Measurements from ENCODE around the gene SIK1. TPM values are rescaled to one million over a fixed set of nuclear protein-coding genes. Genes with fewer than 3 reads are reported as not detected.

Gene SIK1
- total RNA-seq, 2 donors from 2014 or later, result 0.14 to 17.3 TPM

GRCh38 chr21:43370091-43370658 lies 56.8 kb downstream of the SIK1 start:
- DNase-seq (ENCODE audit: low spot score), result no peak
- no peak for TF ChIP-seq CTCF (IDR thresholded peaks at IDR 0.05)
- intact Hi-C loops (cut with DNase I), result no loop called here
- no peaks in the 10 kb centered on the region for H3K9me3 ChIP-seq
- no peak overlapping the region for H3K27ac ChIP-seq
- no peaks in the 10 kb centered on the region for H3K36me3 ChIP-seq
- no peak overlapping the region for H3K4me3 ChIP-seq
- no peaks in the 10 kb centered on the region for H3K27me3 ChIP-seq (replicated peaks; ENCODE audit: insufficient read depth)
- WGBS, result 87% methylated on average over 20 of the region's 20 CpGs
- no peaks in the 10 kb centered on the region for H3K4me1 ChIP-seq (replicated peaks)

DNA sequence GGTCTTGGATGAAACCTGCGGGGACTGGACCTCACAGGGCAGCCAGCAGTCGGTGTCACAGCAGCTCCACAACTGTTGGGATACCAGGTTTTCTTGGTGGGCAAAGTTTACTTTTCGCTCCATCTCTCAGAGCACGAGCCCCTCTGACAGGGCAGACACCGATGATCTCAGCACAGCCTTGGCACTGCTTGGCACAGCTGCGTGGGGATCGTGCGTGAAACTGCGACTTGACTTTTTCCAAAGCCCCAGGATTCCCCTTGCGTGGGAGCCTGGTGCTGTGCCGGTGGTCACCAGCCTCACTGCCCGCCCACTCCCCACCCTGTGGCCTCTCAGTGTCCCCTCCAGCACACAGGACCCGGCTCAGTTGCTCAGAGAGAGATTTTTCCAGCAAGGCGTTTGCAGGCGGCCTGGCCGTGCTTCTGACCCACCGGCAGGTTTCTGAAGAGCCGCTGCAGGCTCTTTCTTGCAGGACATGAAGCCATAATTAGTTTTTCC lies 57.3 kb downstream of the SIK1 start:
- 73% methylated on average over 18 of the region's 18 CpGs for whole genome bisulfite sequencing
- Histone ChIP-seq H3K36me3 (no peaks in the 10 kb centered on the region), H3K4me3 (no peak overlapping the region), H3K9me3 (no peaks in the 10 kb centered on the region), H3K27me3 (replicated peaks; ENCODE audit: insufficient read depth) (no peaks in the 10 kb centered on the region), H3K4me1 (replicated peaks) (no peaks in the 10 kb centered on the region), H3K27ac (no peak overlapping the region)
- no peak for DNase-seq (ENCODE audit: low spot score)
- TF ChIP-seq CTCF (IDR thresholded peaks at IDR 0.05) (no peak), POLR2A (IDR thresholded peaks at IDR 0.05) (no peak), POLR2AphosphoS5 (IDR thresholded peaks at IDR 0.05) (no peak)
- intact Hi-C loops (cut with DNase I), result no loop called here

GRCh38 chr21:43369124-43369523 lies 57.8 kb downstream of the SIK1 start:
- TF ChIP-seq CTCF (IDR thresholded peaks at IDR 0.05), result no peak
- no peak for TF ChIP-seq POLR2A (IDR thresholded peaks at IDR 0.05)
- TF ChIP-seq POLR2AphosphoS5 (IDR thresholded peaks at IDR 0.05), result no peak
- WGBS, result 68% methylated on average over 14 of the region's 14 CpGs

DNA sequence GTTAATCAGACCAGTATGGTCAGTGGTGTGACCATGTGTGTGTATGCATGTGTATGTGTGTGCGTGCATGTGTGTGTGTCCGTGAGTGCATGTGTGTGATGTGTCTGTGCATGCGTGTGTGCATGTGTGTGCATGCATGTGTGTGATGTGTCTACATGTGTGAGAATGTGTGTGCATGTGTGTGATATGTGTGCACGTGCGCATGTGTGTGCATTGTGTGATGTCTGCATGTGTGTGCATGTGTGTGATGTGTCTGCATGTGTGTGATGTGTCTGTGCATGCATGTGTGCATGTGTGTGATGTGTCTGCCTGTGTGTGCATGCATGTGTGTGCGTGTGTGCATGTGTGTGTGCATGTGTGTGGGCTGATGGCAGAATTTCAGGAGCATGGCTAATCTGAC lies 58.2 kb downstream of the SIK1 start:
- Histone ChIP-seq H3K4me3 (no peak overlapping the region), H3K4me1 (replicated peaks) (no peaks in the 10 kb centered on the region), H3K27ac (no peak overlapping the region), H3K9me3 (no peaks in the 10 kb centered on the region), H3K36me3 (no peaks in the 10 kb centered on the region), H3K27me3 (replicated peaks; ENCODE audit: insufficient read depth) (no peaks in the 10 kb centered on the region)
- TF ChIP-seq POLR2A (IDR thresholded peaks at IDR 0.05) (no peak), CTCF (IDR thresholded peaks at IDR 0.05) (no peak), POLR2AphosphoS5 (IDR thresholded peaks at IDR 0.05) (no peak)
- WGBS, result 86% methylated on average over 6 of the region's 6 CpGs
- DNase-seq (ENCODE audit: low spot score), result no peak
- intact Hi-C loops (cut with DNase I), result no loop called here

More at GRCh38 chr21:43369124-43369523, 57.8 kb downstream of the SIK1 start:
- no peak for DNase-seq (ENCODE audit: low spot score)
- no peaks in the 10 kb centered on the region for H3K9me3 ChIP-seq
- H3K27ac ChIP-seq, result no peak overlapping the region
- H3K4me1 ChIP-seq (replicated peaks), result no peaks in the 10 kb centered on the region
- no peak overlapping the region for H3K4me3 ChIP-seq
- intact Hi-C loops (cut with DNase I), result no loop called here
- no peaks in the 10 kb centered on the region for H3K27me3 ChIP-seq (replicated peaks; ENCODE audit: insufficient read depth)
- H3K36me3 ChIP-seq, result no peaks in the 10 kb centered on the region

- Histone ChIP-seq H3K4me1 (replicated peaks) (no peaks in the 10 kb centered on the region), H3K27ac (no peak overlapping the region), H3K9me3 (no peaks in the 10 kb centered on the region), H3K27me3 (replicated peaks; ENCODE audit: insufficient read depth) (no peaks in the 10 kb centered on the region), H3K36me3 (no peaks in the 10 kb centered on the region), H3K4me3 (no peak overlapping the region)
- no peak for DNase-seq (ENCODE audit: low spot score)
- 83% methylated on average over 4 of the region's 4 CpGs for WGBS
- no peak for TF ChIP-seq POLR2AphosphoS5 (IDR thresholded peaks at IDR 0.05)
- TF ChIP-seq POLR2A (IDR thresholded peaks at IDR 0.05), result no peak
- TF ChIP-seq CTCF (IDR thresholded peaks at IDR 0.05), result no peak
- intact Hi-C loops (cut with DNase I), result no loop called here
These were observed 59.1 kb downstream of the SIK1 start for GRCh38 chr21:43367859-43368258.

Measured in prostate gland (tissue), 2 donors.